ENCODE data around the gene C19orf25.

Gene C19orf25

GRCh38 chr19:1427221-1427920 is 51.6 kb downstream of the C19orf25 start:
- H3K27me3 Mint-ChIP-seq: no peaks in the 10 kb centered on the region
- DNase-seq: no peak
- no peaks in the 10 kb centered on the region for H3K9me3 Mint-ChIP-seq
- no peaks in the 10 kb centered on the region for H3K4me1 Mint-ChIP-seq
- no peak overlapping the region for H3K4me3 Mint-ChIP-seq
- no peak overlapping the region for H3K27ac Mint-ChIP-seq
- CTCF ChIA-PET: no interaction called here
- peaks cover 29% of the 10 kb centered on the region for H3K36me3 Mint-ChIP-seq

- DNase-seq: no peak
- Mint-ChIP-seq H3K9me3 (no peaks in the 10 kb centered on the region), H3K36me3 (peaks cover 29% of the 10 kb centered on the region), H3K27ac (no peak overlapping the region), H3K4me1 (no peaks in the 10 kb centered on the region), H3K4me3 (no peak overlapping the region), H3K27me3 (no peaks in the 10 kb centered on the region)
- CTCF ChIA-PET: no interaction called here
These were observed 52.3 kb downstream of the C19orf25 start for GRCh38 chr19:1426736-1427135.

- Mint-ChIP-seq H3K4me1 (no peaks in the 10 kb centered on the region), H3K27ac (no peak overlapping the region), H3K27me3 (no peaks in the 10 kb centered on the region), H3K4me3 (no peak overlapping the region), H3K36me3 (peaks cover 27% of the 10 kb centered on the region), H3K9me3 (no peaks in the 10 kb centered on the region)
- CTCF ChIA-PET: no interaction called here
- DNase-seq: no peak
These were observed 53.1 kb downstream of the C19orf25 start for GRCh38 chr19:1425902-1426301.

- DNase-seq: no peak
- Mint-ChIP-seq H3K36me3 (peaks cover 29% of the 10 kb centered on the region), H3K9me3 (no peaks in the 10 kb centered on the region), H3K27ac (no peak overlapping the region), H3K4me1 (no peaks in the 10 kb centered on the region), H3K27me3 (no peaks in the 10 kb centered on the region), H3K4me3 (no peak overlapping the region)
- CTCF ChIA-PET: no interaction called here
These were observed 53.7 kb downstream of the C19orf25 start for GRCh38 chr19:1425102-1425837.

- Mint-ChIP-seq H3K27me3 (no peaks in the 10 kb centered on the region), H3K9me3 (no peaks in the 10 kb centered on the region), H3K4me3 (no peak overlapping the region), H3K27ac (no peak overlapping the region), H3K36me3 (peaks cover 30% of the 10 kb centered on the region), H3K4me1 (no peaks in the 10 kb centered on the region)
- CTCF ChIA-PET: no interaction called here
- DNase-seq: no peak
These were observed 54.6 kb downstream of the C19orf25 start for GRCh38 chr19:1424192-1424955.

- peaks cover 31% of the 10 kb centered on the region for H3K36me3 Mint-ChIP-seq
- no peaks in the 10 kb centered on the region for H3K9me3 Mint-ChIP-seq
- CTCF ChIA-PET: no interaction called here
- no peaks in the 10 kb centered on the region for H3K27me3 Mint-ChIP-seq
- H3K27ac Mint-ChIP-seq: no peak overlapping the region
- H3K4me1 Mint-ChIP-seq: no peaks in the 10 kb centered on the region
- no peak for DNase-seq
- H3K4me3 Mint-ChIP-seq: no peak overlapping the region
These were observed 55.4 kb downstream of the C19orf25 start for GRCh38 chr19:1423436-1424191.
